GM18511 (cell line): ENCODE results near the gene PASK.

Source experiments
- ATAC-seq: cut with Tn5 transposase; IDR thresholded peaks from one replicate; pipeline ENCODE4 v1.9.1; 2021; ENCODE audit warnings: mild to moderate bottlenecking, moderate library complexity; ENCODE audit not compliant: unreplicated experiment

PASK gene

GRCh38 chr2:241149925-241150659 is 820 bp upstream of the PASK start, which contains the start of gene PPP1R7:
TSS of gene PPP1R7 (plus strand) at chr2:241150467. CDS start at chr2:241150496, 29 bp downstream.
- ATAC-seq, result peak; percentile 77

- ATAC-seq, result peak; percentile 13
Observed at GRCh38 chr2:241149675-241149924, 328 bp upstream of the PASK start.

GRCh38 chr2:241148239-241148638 is 1.0 kb downstream of the PASK start:
- ATAC-seq, result no peak

- ATAC-seq, result no peak
Observed at GRCh38 chr2:241147336-241147735, 1.9 kb downstream of the PASK start.

- no peak for ATAC-seq
Observed at GRCh38 chr2:241146286-241146685, 3.0 kb downstream of the PASK start.

GRCh38 chr2:241142593-241142992 is 6.7 kb downstream of the PASK start:
- no peak for ATAC-seq

- no peak for ATAC-seq
Observed at GRCh38 chr2:241142063-241142462, 7.2 kb downstream of the PASK start.

- ATAC-seq, result no peak
Observed at GRCh38 chr2:241141214-241141770, 8.0 kb downstream of the PASK start.

- no peak for ATAC-seq
Observed at GRCh38 chr2:241140445-241140840, 8.8 kb downstream of the PASK start.

GRCh38 chr2:241139531-241140444 is 9.5 kb downstream of the PASK start:
- no peak for ATAC-seq

- ATAC-seq, result no peak
Observed at GRCh38 chr2:241138471-241138870, 10.8 kb downstream of the PASK start.

GRCh38 chr2:241137276-241138190 is 11.7 kb downstream of the PASK start:
- ATAC-seq, result no peak

GRCh38 chr2:241136661-241137260 is 12.5 kb downstream of the PASK start:
- ATAC-seq, result no peak

GRCh38 chr2:241136191-241136590 is 13.1 kb downstream of the PASK start:
- ATAC-seq, result no peak

GRCh38 chr2:241135737-241136136 is 13.5 kb downstream of the PASK start:
- no peak for ATAC-seq

GRCh38 chr2:241134711-241135110 is 14.6 kb downstream of the PASK start:
- no peak for ATAC-seq

GRCh38 chr2:241133436-241133820 is 15.8 kb downstream of the PASK start:
- ATAC-seq, result no peak

- no peak for ATAC-seq
Observed at GRCh38 chr2:241132538-241133435, 16.5 kb downstream of the PASK start.

GRCh38 chr2:241131531-241131930 is 17.7 kb downstream of the PASK start:
- no peak for ATAC-seq
